Suprapubic skin (tissue), 4 donors: ENCODE measurements around the gene CENPX. TPM values are rescaled to one million over a fixed set of nuclear protein-coding genes. Genes with fewer than 3 reads are reported as not detected.

Experiments
- DNase-seq, 2 donors: peaks; one replicate each; pipeline ENCODE4 v3.0.0-alpha.2; 2019; ENCODE audit warnings: low spot score in 2 of 2
- H3K27ac ChIP-seq: fragments of 200-600 bp; sonication (generic); one replicate; pipeline ENCODE4 v1.5.1; 2019
- H3K27me3 ChIP-seq: fragments of 200-600 bp; sonication (generic); one replicate; pipeline ENCODE4 v1.5.1; 2019
- H3K36me3 ChIP-seq: fragments of 200-600 bp; sonication (generic); one replicate; pipeline ENCODE4 v1.5.1; 2019
- H3K4me1 ChIP-seq: fragments of 200-600 bp; sonication (generic); one replicate; pipeline ENCODE4 v1.5.1; 2019
- H3K4me3 ChIP-seq: fragments of 200-600 bp; sonication (generic); one replicate; pipeline ENCODE4 v1.5.1; 2019; ENCODE audit warnings: mild to moderate bottlenecking
- H3K9me3 ChIP-seq: fragments of 200-600 bp; sonication (generic); one replicate; pipeline ENCODE4 v1.5.1; 2019
- CTCF ChIP-seq, 2 donors: fragments of 200-600 bp in 1 of 2; fragments of 450-650 bp in 1 of 2; sonication (generic) in 1 of 2; IDR thresholded peaks; one replicate each; pipeline ENCODE4 v1.5.1; 2016 to 2019; ENCODE audit warnings: antibody characterized with exemption in 2 of 2, mild to moderate bottlenecking in 1 of 2, moderate library complexity in 1 of 2
- EP300 ChIP-seq: sonication (generic); formaldehyde crosslinking; IDR thresholded peaks from one replicate; pipeline ENCODE4 v1.6.1; 2017; ENCODE audit warnings: antibody characterized with exemption
- POLR2A ChIP-seq, 2 donors: fragments of 450-650 bp; IDR thresholded peaks; one replicate each; pipeline ENCODE4 v1.6.1; 2017; ENCODE audit warnings: antibody characterized with exemption in 2 of 2, mild to moderate bottlenecking in 2 of 2, moderate library complexity in 2 of 2
- POLR2AphosphoS5 ChIP-seq, 3 donors: sonication (generic); formaldehyde crosslinking; IDR thresholded peaks; one replicate each; pipeline ENCODE4 v1.6.1; 2017; ENCODE audit warnings: antibody characterized with exemption in 3 of 3
- WGBS: methylation state at CpG from one replicate; pipeline ENCODE4 v1.1.5; 2018; 5-methylcytosine and 5-hydroxymethylcytosine counted together
- total RNA-seq, 4 donors: library from RNA; depleted of rRNA; stranded (reverse); fragments of >200 nt; gene quantifications; one replicate each; pipeline ENCODE4 v1.1.0, GENCODE V29; 2016

The CENPX gene
- total RNA-seq, 4 donors from 2014 or later, result 75.8 to 81.6 (median 76.8) TPM

- H3K9me3 ChIP-seq, result no peaks in the 10 kb centered on the region
- no peaks in the 10 kb centered on the region for H3K27me3 ChIP-seq
- peaks cover 3% of the 10 kb centered on the region for H3K36me3 ChIP-seq
- TF ChIP-seq POLR2A (IDR thresholded peaks at IDR 0.05) (no peak), POLR2AphosphoS5 (IDR thresholded peaks at IDR 0.05) (no peak), CTCF (IDR thresholded peaks at IDR 0.05) (no peak)
- DNase-seq, result no peak
- no peak overlapping the region for H3K4me3 ChIP-seq
- H3K4me1 ChIP-seq, result peaks cover 36% of the 10 kb centered on the region
- 67% methylated on average over 1 of the region's 33 CpGs for WGBS
- no peak overlapping the region for H3K27ac ChIP-seq
Observed at GRCh38 chr17:82018989-82019689, 3.5 kb downstream of the CENPX start.

GRCh38 chr17:82018152-82018988 lies 4.3 kb downstream of the CENPX start:
- 73% methylated on average over 14 of the region's 19 CpGs for WGBS
- DNase-seq, result no peak
- TF ChIP-seq POLR2A (IDR thresholded peaks at IDR 0.05), result no peak
- no peak for TF ChIP-seq POLR2AphosphoS5 (IDR thresholded peaks at IDR 0.05)
- TF ChIP-seq CTCF (IDR thresholded peaks at IDR 0.05), result no peak
- TF ChIP-seq EP300, result no peak
- H3K4me1 ChIP-seq, result peaks cover 36% of the 10 kb centered on the region
- H3K4me3 ChIP-seq, result no peak overlapping the region
- no peaks in the 10 kb centered on the region for H3K27me3 ChIP-seq
- peaks cover 3% of the 10 kb centered on the region for H3K36me3 ChIP-seq
- no peaks in the 10 kb centered on the region for H3K9me3 ChIP-seq
- H3K27ac ChIP-seq, result no peak overlapping the region

GRCh38 chr17:82017612-82018151 lies 5.0 kb downstream of the CENPX start:
- peaks cover 41% of the 10 kb centered on the region for H3K4me1 ChIP-seq
- 63% methylated on average over 8 of the region's 13 CpGs for WGBS
- H3K27me3 ChIP-seq, result no peaks in the 10 kb centered on the region
- no peak for DNase-seq
- TF ChIP-seq EP300 (no peak), POLR2AphosphoS5 (IDR thresholded peaks at IDR 0.05) (no peak)
- no peak overlapping the region for H3K27ac ChIP-seq
- H3K9me3 ChIP-seq, result no peaks in the 10 kb centered on the region
- peaks cover 3% of the 10 kb centered on the region for H3K36me3 ChIP-seq
- H3K4me3 ChIP-seq, result no peak overlapping the region

- no CpG with 5 or more reads among the region's 24 CpGs for WGBS
- Histone ChIP-seq H3K4me1 (peaks cover 38% of the 10 kb centered on the region), H3K27me3 (no peaks in the 10 kb centered on the region), H3K4me3 (no peak overlapping the region), H3K36me3 (peaks cover 8% of the 10 kb centered on the region), H3K9me3 (no peaks in the 10 kb centered on the region), H3K27ac (no peak overlapping the region)
- DNase-seq, result no peak
- TF ChIP-seq CTCF (IDR thresholded peaks at IDR 0.05) (no peak), EP300 (no peak), POLR2AphosphoS5 (IDR thresholded peaks at IDR 0.05) (no peak), POLR2A (IDR thresholded peaks at IDR 0.05) (no peak)
Observed at GRCh38 chr17:82016875-82017459, 5.7 kb downstream of the CENPX start.

- DNase-seq, result no peak
- Histone ChIP-seq H3K27me3 (no peaks in the 10 kb centered on the region), H3K36me3 (peaks cover 15% of the 10 kb centered on the region), H3K4me3 (no peak overlapping the region), H3K4me1 (peaks cover 31% of the 10 kb centered on the region), H3K9me3 (no peaks in the 10 kb centered on the region), H3K27ac (no peak overlapping the region)
- WGBS, result 67% methylated on average over 7 of the region's 28 CpGs
- TF ChIP-seq CTCF (IDR thresholded peaks at IDR 0.05) (no peak), EP300 (no peak), POLR2A (IDR thresholded peaks at IDR 0.05) (no peak), POLR2AphosphoS5 (IDR thresholded peaks at IDR 0.05) (no peak)
Observed at GRCh38 chr17:82016061-82016874, 6.4 kb downstream of the CENPX start.
